Measurements from ENCODE around the gene CYP4F12. TPM values are rescaled to one million over a fixed set of nuclear protein-coding genes. Genes with fewer than 3 reads are reported as not detected.

The CYP4F12 gene
- total RNA-seq, 2 experiments from 2014 or later, result 0.09 TPM; not detected in 1

DNA sequence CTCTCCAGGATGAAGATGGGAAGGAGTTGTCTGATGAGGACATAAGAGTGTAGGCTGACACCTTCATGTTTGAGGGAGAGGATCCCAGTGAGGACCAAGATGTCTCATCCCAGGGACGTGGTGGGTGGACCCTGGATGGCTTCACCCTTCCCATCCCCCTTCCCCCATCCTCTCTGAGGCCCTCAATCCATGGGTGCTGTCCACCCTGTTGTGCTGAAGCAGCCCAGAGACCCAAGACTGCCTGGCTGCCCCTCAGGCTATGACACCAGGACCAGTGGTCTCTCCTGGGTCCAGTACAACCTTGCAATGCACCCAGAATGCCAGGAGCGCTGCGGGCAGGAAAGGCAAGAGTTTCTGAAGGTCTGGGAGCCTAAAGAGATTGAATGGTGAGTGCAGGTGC lies 3.4 kb upstream of the CYP4F12 start:
- H3K27ac ChIP-seq (ENCODE audit: low read depth, low read length, poor library complexity, severe bottlenecking), result no peak overlapping the region

DNA sequence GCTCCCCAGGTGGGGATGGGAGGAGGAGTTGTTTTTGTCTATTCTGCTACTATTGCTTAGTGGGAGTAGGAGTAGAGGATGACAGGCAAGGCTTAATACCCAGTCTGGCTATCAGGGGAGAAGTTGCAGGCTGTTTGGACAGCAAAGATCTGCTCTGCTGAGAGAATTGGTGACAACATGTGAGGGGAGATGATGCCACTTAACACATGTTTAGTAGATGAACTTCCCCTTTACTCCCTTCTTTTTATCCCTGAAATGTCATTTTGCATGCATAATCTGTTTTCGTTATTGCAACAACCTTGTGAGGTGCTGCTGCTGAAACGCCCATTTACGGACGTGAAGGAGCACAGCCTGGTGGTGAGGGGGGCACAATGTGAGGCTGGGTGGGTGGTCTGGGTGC lies 3.0 kb upstream of the CYP4F12 start:
- TF ChIP-seq, protein P1, sequence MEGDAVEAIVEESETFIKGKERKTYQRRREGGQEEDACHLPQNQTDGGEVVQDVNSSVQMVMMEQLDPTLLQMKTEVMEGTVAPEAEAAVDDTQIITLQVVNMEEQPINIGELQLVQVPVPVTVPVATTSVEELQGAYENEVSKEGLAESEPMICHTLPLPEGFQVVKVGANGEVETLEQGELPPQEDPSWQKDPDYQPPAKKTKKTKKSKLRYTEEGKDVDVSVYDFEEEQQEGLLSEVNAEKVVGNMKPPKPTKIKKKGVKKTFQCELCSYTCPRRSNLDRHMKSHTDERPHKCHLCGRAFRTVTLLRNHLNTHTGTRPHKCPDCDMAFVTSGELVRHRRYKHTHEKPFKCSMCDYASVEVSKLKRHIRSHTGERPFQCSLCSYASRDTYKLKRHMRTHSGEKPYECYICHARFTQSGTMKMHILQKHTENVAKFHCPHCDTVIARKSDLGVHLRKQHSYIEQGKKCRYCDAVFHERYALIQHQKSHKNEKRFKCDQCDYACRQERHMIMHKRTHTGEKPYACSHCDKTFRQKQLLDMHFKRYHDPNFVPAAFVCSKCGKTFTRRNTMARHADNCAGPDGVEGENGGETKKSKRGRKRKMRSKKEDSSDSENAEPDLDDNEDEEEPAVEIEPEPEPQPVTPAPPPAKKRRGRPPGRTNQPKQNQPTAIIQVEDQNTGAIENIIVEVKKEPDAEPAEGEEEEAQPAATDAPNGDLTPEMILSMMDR (conservative IDR thresholded peaks at IDR 0.05; ENCODE audit: low read length), result no peak
- POLR2A ChIA-PET, result no interaction called here

More for the DNA sequence above, 3.4 kb upstream of the CYP4F12 start:
- Histone ChIP-seq H3K4me1 (ENCODE audit: insufficient read depth, low read length, poor library complexity, severe bottlenecking) (no peaks in the 10 kb centered on the region), H3K4me3 (ENCODE audit: low read depth, low read length, poor library complexity, severe bottlenecking) (no peak overlapping the region), H2AFZ (ENCODE audit: low read length) (no peak overlapping the region), H3K36me3 (ENCODE audit: insufficient read depth, low read length) (no peaks in the 10 kb centered on the region), H3K9me2 (ENCODE audit: insufficient read depth, low read length) (no peaks in the 10 kb centered on the region), H3K9me3 (ENCODE audit: low read length) (no peaks in the 10 kb centered on the region), H4K20me1 (ENCODE audit: insufficient read depth, low read length) (no peaks in the 10 kb centered on the region), H3K79me2 (ENCODE audit: insufficient read depth, low read depth, low read length) (no peaks in the 10 kb centered on the region), H3K4me2 (ENCODE audit: low read length) (no peak overlapping the region)
- no peak for DNase-seq (ENCODE audit: low spot score)
- intact Hi-C loops (cut with micrococcal nuclease; ENCODE audit: unreplicated experiment), result no loop called here
- no peak for TF ChIP-seq EZH2phosphoT487 (IDR thresholded peaks at IDR 0.05; ENCODE audit: borderline replicate concordance, low read depth, low read length)
- TF ChIP-seq, protein P1 (conservative IDR thresholded peaks at IDR 0.05; ENCODE audit: low read length), result no peak
- BruUV-seq (replicated peaks), result no TSS peak
- POLR2A ChIA-PET, result no interaction called here
- CTCF ChIA-PET (ENCODE audit: unreplicated experiment), result no interaction called here

DNA sequence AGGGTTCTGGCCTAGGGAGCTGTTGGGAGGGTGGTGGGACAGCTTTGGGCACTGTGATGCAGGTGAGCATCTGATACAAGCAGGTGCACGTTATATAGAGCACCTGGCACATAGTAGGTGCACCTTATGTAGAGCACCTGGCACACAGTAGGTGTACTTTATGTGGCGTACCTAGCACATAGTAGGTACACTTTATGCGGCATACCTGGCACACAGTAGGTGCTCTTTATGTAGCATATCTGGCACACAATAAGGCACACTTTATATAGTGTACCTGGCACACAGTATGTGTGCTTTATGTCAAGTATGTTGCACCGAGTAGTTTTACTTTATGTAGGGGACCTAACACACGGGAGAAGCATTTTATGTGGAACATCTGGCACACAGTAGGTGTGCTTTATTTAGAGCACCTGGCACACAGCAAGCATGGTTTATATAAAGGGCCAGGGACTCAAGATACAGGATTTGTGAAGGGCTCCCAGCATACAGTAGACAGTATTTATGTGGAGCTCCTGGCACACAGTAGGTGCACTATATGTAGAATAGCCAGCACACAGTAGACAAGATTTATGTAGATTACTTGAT lies 1.6 kb upstream of the CYP4F12 start:
- H3K36me3 ChIP-seq (ENCODE audit: insufficient read depth, low read length), result no peaks in the 10 kb centered on the region
- no peaks in the 10 kb centered on the region for H3K9me2 ChIP-seq (ENCODE audit: insufficient read depth, low read length)
- H3K4me1 ChIP-seq (ENCODE audit: insufficient read depth, low read length, poor library complexity, severe bottlenecking), result no peaks in the 10 kb centered on the region
- H3K4me2 ChIP-seq (ENCODE audit: low read length), result no peak overlapping the region
- no peaks in the 10 kb centered on the region for H3K79me2 ChIP-seq (ENCODE audit: insufficient read depth, low read depth, low read length)
- no TSS peak for BruUV-seq (replicated peaks)
- H2AFZ ChIP-seq (ENCODE audit: low read length), result no peak overlapping the region
- H3K9me3 ChIP-seq (ENCODE audit: low read length), result no peaks in the 10 kb centered on the region
- H3K27ac ChIP-seq (ENCODE audit: low read depth, low read length, poor library complexity, severe bottlenecking), result no peak overlapping the region
- TF ChIP-seq, protein P1 (conservative IDR thresholded peaks at IDR 0.05; ENCODE audit: low read length), result no peak
- TF ChIP-seq EZH2phosphoT487 (IDR thresholded peaks at IDR 0.05; ENCODE audit: borderline replicate concordance, low read depth, low read length), result no peak
- ChIA-PET CTCF (ENCODE audit: unreplicated experiment) (no interaction called here), POLR2A (no interaction called here)
- DNase-seq (ENCODE audit: low spot score), result no peak
- H3K4me3 ChIP-seq (ENCODE audit: low read depth, low read length, poor library complexity, severe bottlenecking), result no peak overlapping the region
- no peaks in the 10 kb centered on the region for H4K20me1 ChIP-seq (ENCODE audit: insufficient read depth, low read length)
- intact Hi-C loops (cut with micrococcal nuclease; ENCODE audit: unreplicated experiment), result no loop called here

More for the DNA sequence above, 3.0 kb upstream of the CYP4F12 start:
- H3K36me3 ChIP-seq (ENCODE audit: insufficient read depth, low read length), result no peaks in the 10 kb centered on the region
- H3K4me1 ChIP-seq (ENCODE audit: insufficient read depth, low read length, poor library complexity, severe bottlenecking), result no peaks in the 10 kb centered on the region
- H3K9me2 ChIP-seq (ENCODE audit: insufficient read depth, low read length), result no peaks in the 10 kb centered on the region
- no peak for DNase-seq (ENCODE audit: low spot score)
- H3K4me2 ChIP-seq (ENCODE audit: low read length), result no peak overlapping the region
- no peak overlapping the region for H3K4me3 ChIP-seq (ENCODE audit: low read depth, low read length, poor library complexity, severe bottlenecking)
- no TSS peak for BruUV-seq (replicated peaks)
- H3K79me2 ChIP-seq (ENCODE audit: insufficient read depth, low read depth, low read length), result no peaks in the 10 kb centered on the region
- intact Hi-C loops (cut with micrococcal nuclease; ENCODE audit: unreplicated experiment), result no loop called here
- CTCF ChIA-PET (ENCODE audit: unreplicated experiment), result no interaction called here
- no peaks in the 10 kb centered on the region for H4K20me1 ChIP-seq (ENCODE audit: insufficient read depth, low read length)
- H3K27ac ChIP-seq (ENCODE audit: low read depth, low read length, poor library complexity, severe bottlenecking), result no peak overlapping the region
- H2AFZ ChIP-seq (ENCODE audit: low read length), result no peak overlapping the region
- no peaks in the 10 kb centered on the region for H3K9me3 ChIP-seq (ENCODE audit: low read length)
